ENCODE results near the gene DDX27. TPM values are rescaled to one million over a fixed set of nuclear protein-coding genes. Genes with fewer than 3 reads are reported as not detected.

DDX27 gene
- total and polyA plus RNA-seq, 4 donors: 8.8 to 16.0 (median 13.0) TPM

- Histone ChIP-seq H3K9ac (ENCODE audit: low read depth in 1 of 2, low read length in 2 of 2) (no peak overlapping the region), H3K4me3 (ENCODE audit: low read depth in 1 of 3, low read length in 3 of 3) (no peak overlapping the region), H3K27me3 (ENCODE audit: control insufficient read depth in 4 of 4, insufficient read depth in 4 of 4, low read length in 3 of 4) (no peaks in the 10 kb centered on the region), H3K36me3 (ENCODE audit: control insufficient read depth in 4 of 4, insufficient read depth in 3 of 4, low read depth in 1 of 4, low read length in 3 of 4) (peaks cover 53 to 95% (median 90%) of the 10 kb centered on the region in 4 donors), H3K4me1 (ENCODE audit: control insufficient read depth in 4 of 4, insufficient read depth in 4 of 4, low read length in 3 of 4) (peaks cover 0 to 8% (median 2%) of the 10 kb centered on the region in 4 donors), H3K9me3 (ENCODE audit: control insufficient read depth in 4 of 4, low read length in 3 of 4) (peaks cover 14 to 29% (median 19%) of the 10 kb centered on the region in 4 donors), H3K27ac (ENCODE audit: low read depth in 1 of 2, low read length in 2 of 2) (no peak overlapping the region)
- DNase-seq (ENCODE audit: low spot score): no peak
- WGBS: 93% methylated on average over 5 of the region's 5 CpGs
- no peak for TF ChIP-seq JUND (IDR thresholded peaks at IDR 0.05)
- no peak for TF ChIP-seq MAX (IDR thresholded peaks at IDR 0.05)
- TF ChIP-seq FOXA1 (IDR thresholded peaks at IDR 0.05): no peak
- TF ChIP-seq HNF4G (IDR thresholded peaks at IDR 0.05): no peak
- no peak for TF ChIP-seq RAD21 (IDR thresholded peaks at IDR 0.05)
- TF ChIP-seq HNF4A (conservative IDR thresholded peaks at IDR 0.05): no peak
- TF ChIP-seq CTCF (IDR thresholded peaks at IDR 0.05; ENCODE audit: low read depth, low read length, missing input control): no peak
- TF ChIP-seq TAF1 (conservative IDR thresholded peaks at IDR 0.05): no peak
- no peak for TF ChIP-seq RXRA (IDR thresholded peaks at IDR 0.05)
- no peak for TF ChIP-seq EGR1 (IDR thresholded peaks at IDR 0.05; ENCODE audit: low read depth in 2 of 2)
- TF ChIP-seq SP1 (IDR thresholded peaks at IDR 0.05): no peak
- TF ChIP-seq ATF3 (IDR thresholded peaks at IDR 0.05): no peak
- no peak for TF ChIP-seq NR2F2 (IDR thresholded peaks at IDR 0.05)
- no peak for TF ChIP-seq FOXA2 (IDR thresholded peaks at IDR 0.05)
- no peak for TF ChIP-seq ZBTB33 (IDR thresholded peaks at IDR 0.05)
- no peak for TF ChIP-seq REST (IDR thresholded peaks at IDR 0.05)
- TF ChIP-seq YY1 (IDR thresholded peaks at IDR 0.05): no peak
- TF ChIP-seq GABPA (IDR thresholded peaks at IDR 0.05 in 1 of 2, conservative IDR thresholded peaks at IDR 0.05 in 1 of 2): no peak
These were observed 65.6 kb downstream of the DDX27 start for GRCh38 chr20:49284818-49285217.
